Activated B cell treated with CpG ODN at 0.5 μM for 24 hours (primary cell): Measurements from ENCODE around the gene C9orf85. TPM values are rescaled to one million over a fixed set of nuclear protein-coding genes. Genes with fewer than 3 reads are reported as not detected.

ENCODE experiments used
- ATAC-seq: fragments of 200-7000 bp; cut with Tn5 transposase; one replicate; pipeline ENCODE4 v1.10.0; 2021; ENCODE audit warnings: low read depth, mild to moderate bottlenecking, moderate library complexity
- CTCF ChIA-PET: fragments of 350-600 bp; sonication (Branson Sonifier 250); formaldehyde crosslinking; loops from one replicate; lab custom pipeline; 2021; ENCODE audit warnings: antibody characterized with exemption; lab: Charles Lee
- POLR2A ChIA-PET: fragments of 350-600 bp; sonication (Branson Sonifier 250); formaldehyde crosslinking; loops from one replicate; lab custom pipeline; 2021; ENCODE audit warnings: antibody characterized with exemption; lab: Charles Lee
- DNase-seq: peaks from one replicate; pipeline ENCODE4 v3.0.0; 2022
- H3K27ac Mint-ChIP-seq: one replicate; pipeline ENCODE4 v1.8.0; 2020; ENCODE audit warnings: mixed read lengths
- H3K27me3 Mint-ChIP-seq: one replicate; pipeline ENCODE4 v1.8.0; 2021; ENCODE audit warnings: mixed read lengths
- H3K36me3 Mint-ChIP-seq: one replicate; pipeline ENCODE4 v1.8.0; 2021; ENCODE audit warnings: low read depth, mixed read lengths
- H3K4me1 Mint-ChIP-seq: one replicate; pipeline ENCODE4 v1.8.0; 2021; ENCODE audit warnings: mixed read lengths
- H3K4me3 Mint-ChIP-seq: one replicate; pipeline ENCODE4 v1.8.0; 2020; ENCODE audit warnings: mild to moderate bottlenecking, mixed read lengths
- H3K9me3 Mint-ChIP-seq: one replicate; pipeline ENCODE4 v1.8.0; 2020; ENCODE audit warnings: mixed read lengths
- CTCF ChIP-seq: fragments of 200-600 bp; IDR thresholded peaks from one replicate; pipeline ENCODE4 v1.8.0; 2022; ENCODE audit warnings: antibody characterized with exemption, mild to moderate bottlenecking
- intact Hi-C: fragments of 100-400 bp; cut with micrococcal nuclease; formaldehyde crosslinking; loops from one replicate; pipeline ENCODE4 v1.15.1; 2024
- total RNA-seq: library from RNA; stranded (reverse); gene quantifications from 2 replicates; pipeline ENCODE4 v1.2.3, GENCODE V29; 2022

The C9orf85 gene
- total RNA-seq, 1 donor from 2014 or later = 9.5 TPM

- ATAC-seq = peak; percentile 17
- Mint-ChIP-seq H3K4me1 (peaks cover 72% of the 10 kb centered on the region), H3K27ac (peak overlapping the region; percentile 98), H3K27me3 (no peaks in the 10 kb centered on the region), H3K9me3 (no peaks in the 10 kb centered on the region), H3K36me3 (peaks cover 22% of the 10 kb centered on the region), H3K4me3 (peak overlapping the region; percentile 100)
- ChIA-PET POLR2A (interaction anchor here (1.0 to 4.3 kb wide), 13 partner anchors 9 to 455 kb away, joined by 4 to 38 read pairs (median 11); partner anchors contain the start of genes CEMIP2 and ZFAND5), CTCF (interaction anchor here (1.0 to 1.4 kb wide), 2 partner anchors 92 to 103 kb away, joined by 3 to 5 read pairs; no protein-coding TSS in a partner anchor)
- intact Hi-C loops = loop anchor here (1.0 to 5.0 kb wide), 13 partner anchors 7 to 1650 kb away; partner anchors contain the start of genes KLF9 and ZFAND5
- DNase-seq = no peak
- TF ChIP-seq CTCF = no peak
Measured at GRCh38 chr9:71910650-71911060, 784 bp upstream of the C9orf85 start.

- CTCF ChIA-PET = interaction anchor here (1.4 kb wide), 1 partner anchor 105 kb away, joined by 5 read pairs; no protein-coding TSS in a partner anchor
- Mint-ChIP-seq H3K4me3 (peak overlapping the region; percentile 100), H3K9me3 (no peaks in the 10 kb centered on the region), H3K36me3 (peaks cover 17% of the 10 kb centered on the region), H3K27ac (peak overlapping the region; percentile 98), H3K27me3 (no peaks in the 10 kb centered on the region), H3K4me1 (peaks cover 64% of the 10 kb centered on the region)
- TF ChIP-seq CTCF = no peak
- intact Hi-C loops = loop anchor here (1.0 to 5.0 kb wide), 13 partner anchors 9 to 1651 kb away; partner anchors contain the start of genes KLF9 and ZFAND5
- no peak for ATAC-seq
- POLR2A ChIA-PET = interaction anchor here (1.0 to 4.3 kb wide), 13 partner anchors 10 to 1493 kb away, joined by 3 to 38 read pairs (median 6); partner anchors contain the start of genes CEMIP2 and ZFAND5
- DNase-seq = no peak
Measured at GRCh38 chr9:71911908-71912335, 483 bp downstream of the C9orf85 start.

- Mint-ChIP-seq H3K4me1 (peaks cover 37% of the 10 kb centered on the region), H3K9me3 (no peaks in the 10 kb centered on the region), H3K27ac (no peak overlapping the region), H3K27me3 (no peaks in the 10 kb centered on the region), H3K36me3 (peaks cover 30% of the 10 kb centered on the region), H3K4me3 (no peak overlapping the region)
- CTCF ChIA-PET = no interaction called here
- TF ChIP-seq CTCF = no peak
- intact Hi-C loops = no loop called here
- no peak for ATAC-seq
- POLR2A ChIA-PET = interaction anchor here (0.7 kb wide), 2 partner anchors 116 to 582 kb away, joined by 3 to 4 read pairs; no protein-coding TSS in a partner anchor
- no peak for DNase-seq
Measured at GRCh38 chr9:71915495-71915894, 4.1 kb downstream of the C9orf85 start.

- Mint-ChIP-seq H3K27me3 (no peaks in the 10 kb centered on the region), H3K36me3 (peaks cover 19% of the 10 kb centered on the region), H3K27ac (no peak overlapping the region), H3K9me3 (no peaks in the 10 kb centered on the region), H3K4me1 (peaks cover 31% of the 10 kb centered on the region), H3K4me3 (no peak overlapping the region)
- CTCF ChIA-PET = no interaction called here
- POLR2A ChIA-PET = no interaction called here
- no peak for TF ChIP-seq CTCF
- ATAC-seq = no peak
- intact Hi-C loops = no loop called here
- DNase-seq = no peak
Measured at GRCh38 chr9:71916834-71917534, 5.5 kb downstream of the C9orf85 start.

GRCh38 chr9:71918419-71918818 is 7.0 kb downstream of the C9orf85 start:
- Mint-ChIP-seq H3K4me3 (no peak overlapping the region), H3K36me3 (peaks cover 27% of the 10 kb centered on the region), H3K27ac (no peak overlapping the region), H3K27me3 (no peaks in the 10 kb centered on the region), H3K9me3 (no peaks in the 10 kb centered on the region), H3K4me1 (peaks cover 19% of the 10 kb centered on the region)
- TF ChIP-seq CTCF = no peak
- ChIA-PET CTCF (no interaction called here), POLR2A (interaction anchor here (0.5 kb wide), 1 partner anchor 19 kb away, joined by 3 read pairs; no protein-coding TSS in a partner anchor)
- intact Hi-C loops = no loop called here
- no peak for ATAC-seq
- DNase-seq = no peak
